GM21723 (cell line): ENCODE results near the gene EFNB2.

ENCODE experiments used
- ATAC-seq: cut with Tn5 transposase; IDR thresholded peaks from one replicate; pipeline ENCODE4 v1.9.1; 2021; ENCODE audit warnings: mild to moderate bottlenecking, moderate library complexity; ENCODE audit not compliant: unreplicated experiment

EFNB2 gene

GRCh38 chr13:106551350-106551749 is 15.9 kb upstream of the EFNB2 start:
- no peak for ATAC-seq

- ATAC-seq, result no peak
These were observed 15.2 kb upstream of the EFNB2 start for GRCh38 chr13:106550570-106551135.

- ATAC-seq, result no peak
These were observed 12.7 kb upstream of the EFNB2 start for GRCh38 chr13:106548064-106548696.

GRCh38 chr13:106541826-106542225 is 6.4 kb upstream of the EFNB2 start:
- no peak for ATAC-seq

GRCh38 chr13:106540613-106541012 is 5.2 kb upstream of the EFNB2 start:
- no peak for ATAC-seq

- no peak for ATAC-seq
These were observed 2.1 kb upstream of the EFNB2 start for GRCh38 chr13:106537521-106537920.

- ATAC-seq, result peak; percentile 49
These were observed 977 bp upstream of the EFNB2 start for GRCh38 chr13:106536244-106537034.

- peak; percentile 25 for ATAC-seq
These were observed 567 bp downstream of the EFNB2 start for GRCh38 chr13:106534639-106535551.

GRCh38 chr13:106533943-106534638 is 1.4 kb downstream of the EFNB2 start:
- ATAC-seq, result no peak

- ATAC-seq, result no peak
These were observed 2.1 kb downstream of the EFNB2 start for GRCh38 chr13:106533101-106533942.

- ATAC-seq, result no peak
These were observed 3.1 kb downstream of the EFNB2 start for GRCh38 chr13:106532111-106532929.

GRCh38 chr13:106530980-106531481 is 4.4 kb downstream of the EFNB2 start:
- ATAC-seq, result no peak

GRCh38 chr13:106530171-106530851 is 5.2 kb downstream of the EFNB2 start:
- ATAC-seq, result no peak

GRCh38 chr13:106529415-106530170 is 5.9 kb downstream of the EFNB2 start:
- no peak for ATAC-seq

- no peak for ATAC-seq
These were observed 6.6 kb downstream of the EFNB2 start for GRCh38 chr13:106528718-106529414.

- ATAC-seq, result no peak
These were observed 7.6 kb downstream of the EFNB2 start for GRCh38 chr13:106527826-106528225.

GRCh38 chr13:106527445-106527801 is 8.0 kb downstream of the EFNB2 start:
- ATAC-seq, result no peak
